HG03565 (cell line): ENCODE data around the gene DNM1.

Experiments
- ATAC-seq: cut with Tn5 transposase; IDR thresholded peaks from one replicate; pipeline ENCODE4 v1.9.1; 2021; ENCODE audit warnings: mild to moderate bottlenecking, moderate library complexity; ENCODE audit not compliant: unreplicated experiment

DNM1 gene

GRCh38 chr9:128304136-128304970 is 101.2 kb downstream of the DNM1 start:
- no peak for ATAC-seq
